ENCODE data around the gene CCDC196. TPM values are rescaled to one million over a fixed set of nuclear protein-coding genes. Genes with fewer than 3 reads are reported as not detected.

The CCDC196 gene, protein sequence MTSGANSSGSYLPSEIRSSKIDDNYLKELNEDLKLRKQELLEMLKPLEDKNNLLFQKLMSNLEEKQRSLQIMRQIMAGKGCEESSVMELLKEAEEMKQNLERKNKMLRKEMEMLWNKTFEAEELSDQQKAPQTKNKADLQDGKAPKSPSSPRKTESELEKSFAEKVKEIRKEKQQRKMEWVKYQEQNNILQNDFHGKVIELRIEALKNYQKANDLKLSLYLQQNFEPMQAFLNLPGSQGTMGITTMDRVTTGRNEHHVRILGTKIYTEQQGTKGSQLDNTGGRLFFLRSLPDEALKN
- total RNA-seq (2013; cell fraction: nucleolus; rRNA removed): not detected in 2 replicates
- not detected in 2 replicates for total RNA-seq (2014; rRNA removed)
- not detected in 2 replicates for total RNA-seq (2014; rRNA removed; fragmentation: Illumina TruSeq; extraction: Trizol)
- not detected in 2 replicates for total RNA-seq (2021)
- not detected for polyA plus RNA-seq (2011; ENCODE audit: low read depth)
- polyA plus RNA-seq (2011; rRNA removed): not detected in 2 replicates
- not detected in 2 replicates for polyA plus RNA-seq (2011; cell fraction: cytosol; rRNA removed)
- polyA plus RNA-seq (2011; cell fraction: nucleus; rRNA removed): not detected in 2 replicates
- not detected in 2 replicates for polyA plus RNA-seq (2012)
- not detected in 2 replicates for polyA plus RNA-seq (2014; fragmentation: Illumina TruSeq; extraction: Trizol)
- polyA plus RNA-seq (2014; fragmentation: Nextera tagmentation; extraction: Ambion mirVana): under 1 TPM in 1 of 2 experiments, not detected in 1; 0.03 TPM
- polyA plus RNA-seq (2014; rRNA removed): not detected in 2 replicates
- under 1 TPM; 0.28 to 0.52 TPM for polyA plus RNA-seq (2016; fragmentation: Nextera tagmentation; extraction: Ambion mirVana)
- not detected in 2 replicates for polyA minus RNA-seq (2011; rRNA and poly(A)+ RNA removed)
- not detected in 2 replicates for polyA minus RNA-seq (2011; cell fraction: cytosol; rRNA and poly(A)+ RNA removed)
- polyA minus RNA-seq (2011; cell fraction: nucleus; rRNA and poly(A)+ RNA removed): not detected in 2 replicates
- Bru-seq, nascent RNA: not detected
- BruChase-seq, experiment 1, labeled RNA remaining after a 6-hour chase: not detected
- BruChase-seq, experiment 2, labeled RNA remaining after a 2-hour chase: not detected
- long read RNA-seq, experiment 1: 0 reads
- long read RNA-seq, experiment 2: 0 reads

DNA sequence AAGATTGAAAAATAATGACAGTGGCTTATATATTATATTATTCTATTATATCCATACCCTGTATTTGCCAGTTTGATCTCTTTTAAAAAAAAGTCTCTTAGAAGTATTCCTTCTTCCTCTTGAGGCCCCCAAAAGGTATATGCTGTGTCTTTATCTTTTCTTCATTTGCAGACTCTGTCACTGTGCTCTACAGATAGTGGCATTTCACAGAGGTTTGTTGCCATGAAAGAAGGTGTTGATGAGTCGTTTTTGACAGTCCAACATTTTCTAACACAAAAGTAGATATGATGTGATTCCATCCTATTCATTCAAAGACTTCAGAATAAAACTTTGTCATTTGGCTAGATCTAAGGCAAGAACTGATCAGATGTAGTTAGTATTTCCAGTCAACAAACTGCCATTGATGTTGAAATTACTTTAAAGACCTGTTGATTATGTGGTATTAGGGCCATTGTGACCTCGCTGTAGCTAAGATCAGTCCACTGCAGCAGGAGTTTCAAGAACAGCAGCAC is at the start of gene CCDC196:
Gene CCDC196 (plus strand): TSS at position 462 of the 512 bp plus-strand sequence. CDS start 132 bp downstream, outside the sequence.
- DNase-seq (ENCODE audit: low read depth, low spot score) (no peak), ATAC-seq (no peak), FAIRE-seq (no peak)
- no peak within 1 kb of the TSS for H3K9ac ChIP-seq (ENCODE audit: control insufficient read depth, insufficient read depth, low read length)
- no peak within 1 kb of the TSS for H3K27ac ChIP-seq (ENCODE audit: control insufficient read depth, insufficient read depth)
- no peaks in the 10 kb centered on the region for H3K79me2 ChIP-seq (ENCODE audit: control insufficient read depth, insufficient read depth, low read length)
- ChIA-PET SMC1A (ENCODE audit: uncharacterized antibody, unreplicated experiment) (interaction anchor here (0.8 kb wide), 1 partner anchor 9 kb away, joined by 3 read pairs; no protein-coding TSS in a partner anchor), RAD21 (ENCODE audit: unreplicated experiment) (no interaction called here), POLR2A (no interaction called here), CTCF (no interaction called here)
- H4K20me1 ChIP-seq (ENCODE audit: control insufficient read depth, insufficient read depth): no peaks in the 10 kb centered on the region
- no peak within 1 kb of the TSS for H3K4me2 ChIP-seq (ENCODE audit: control insufficient read depth, insufficient read depth)
- intact Hi-C loops (cut with micrococcal nuclease; ENCODE audit: unreplicated experiment): no loop called here
- no peak within 1 kb of the TSS for H2AFZ ChIP-seq (ENCODE audit: control insufficient read depth, low read depth, low read length)
- no peaks in the 10 kb centered on the region for H3K36me3 ChIP-seq (ENCODE audit: control insufficient read depth in 2 of 2, insufficient read depth in 2 of 2, low read length in 1 of 2)
- H3K4me1 ChIP-seq (ENCODE audit: control insufficient read depth, insufficient read depth, low read length): no peaks in the 10 kb centered on the region
- 76% methylated on average over 2 of the region's 2 CpGs for WGBS (ENCODE audit: insufficient coverage, insufficient replicate concordance, low lambda C conversion rate, missing lambda C conversion rate)
- TF ChIP-seq BHLHE40 (IDR thresholded peaks at IDR 0.05; ENCODE audit: borderline replicate concordance in 1 of 2, low read depth in 2 of 2, low read length in 1 of 2): no peak
- TF ChIP-seq BACH1 (IDR thresholded peaks at IDR 0.05; ENCODE audit: borderline replicate concordance): no peak
- no peak for TF ChIP-seq SREBF1 (IDR thresholded peaks at IDR 0.05; ENCODE audit: low read length)
- TF ChIP-seq MEF2A (IDR thresholded peaks at IDR 0.05; ENCODE audit: insufficient read depth, low read depth, low read length): no peak
- no peak for TF ChIP-seq SMAD1 (IDR thresholded peaks at IDR 0.05; ENCODE audit: low read depth, partially characterized antibody)
- no peak for TF ChIP-seq YBX1 (IDR thresholded peaks at IDR 0.05)
- TF ChIP-seq SP1 (IDR thresholded peaks at IDR 0.05; ENCODE audit: low read depth, low read length): no peak
- no peak for TF ChIP-seq DPF2 (IDR thresholded peaks at IDR 0.05)
- TF ChIP-seq, protein P1, sequence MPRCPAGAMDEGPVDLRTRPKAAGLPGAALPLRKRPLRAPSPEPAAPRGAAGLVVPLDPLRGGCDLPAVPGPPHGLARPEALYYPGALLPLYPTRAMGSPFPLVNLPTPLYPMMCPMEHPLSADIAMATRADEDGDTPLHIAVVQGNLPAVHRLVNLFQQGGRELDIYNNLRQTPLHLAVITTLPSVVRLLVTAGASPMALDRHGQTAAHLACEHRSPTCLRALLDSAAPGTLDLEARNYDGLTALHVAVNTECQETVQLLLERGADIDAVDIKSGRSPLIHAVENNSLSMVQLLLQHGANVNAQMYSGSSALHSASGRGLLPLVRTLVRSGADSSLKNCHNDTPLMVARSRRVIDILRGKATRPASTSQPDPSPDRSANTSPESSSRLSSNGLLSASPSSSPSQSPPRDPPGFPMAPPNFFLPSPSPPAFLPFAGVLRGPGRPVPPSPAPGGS (IDR thresholded peaks at IDR 0.05; ENCODE audit: borderline replicate concordance, insufficient read depth, low read depth, low read length, poor library complexity, severe bottlenecking): no peak
- no peak for TF ChIP-seq JUNB (IDR thresholded peaks at IDR 0.05)
- BruUV-seq (replicated peaks): no TSS peak
- H3K9me3 ChIP-seq (replicated peaks; ENCODE audit: control insufficient read depth, insufficient read depth, low read length): no peaks in the 10 kb centered on the region
- no peak within 1 kb of the TSS for H3K4me3 ChIP-seq
- in situ Hi-C loops (cut with MboI): no loop called here
- H3K27me3 ChIP-seq (replicated peaks in 1 of 2; ENCODE audit: control insufficient read depth in 2 of 2, insufficient read depth in 2 of 2, low read length in 1 of 2): no peaks in the 10 kb centered on the region
